Neural cell (in vitro differentiated cells): Measurements from ENCODE around the gene EHD1. TPM values are rescaled to one million over a fixed set of nuclear protein-coding genes. Genes with fewer than 3 reads are reported as not detected.

ENCODE experiments used
- H2AFZ ChIP-seq: fragments of 200-600, 300-800 bp; sonication (generic), shearing (Covaris generic); 2 replicates; pipeline ENCODE4 v1.6.0; 2014; ENCODE audit warnings: low read depth, mild to moderate bottlenecking, antibody characterized with exemption, low read length, moderate library complexity
- H3F3A ChIP-seq: fragments of 200-600 bp; shearing (Covaris generic); 2 replicates; pipeline ENCODE4 v1.6.1; 2016; ENCODE audit warnings: mild to moderate bottlenecking, moderate library complexity, mixed read lengths, antibody characterized with exemption, low read length; ENCODE audit not compliant: insufficient read depth, poor library complexity, severe bottlenecking
- H3K27ac ChIP-seq: fragments of 200-600, 300-800 bp; sonication (generic), shearing (Covaris generic); 2 replicates; pipeline ENCODE4 v1.5.1; 2014; ENCODE audit warnings: mild to moderate bottlenecking, low read length, moderate library complexity
- H3K27me3 ChIP-seq: fragments of 300-800, 200-600 bp; sonication (generic), shearing (Covaris generic); 2 replicates; pipeline ENCODE4 v1.6.0; 2014; ENCODE audit warnings: mild to moderate bottlenecking, low read depth, low read length, moderate library complexity; ENCODE audit not compliant: insufficient read depth
- H3K36me3 ChIP-seq: fragments of 300-800, 200-600 bp; sonication (generic), shearing (Covaris generic); 2 replicates; pipeline ENCODE4 v1.5.1; 2014; ENCODE audit warnings: mild to moderate bottlenecking, antibody characterized with exemption, low read length, moderate library complexity; ENCODE audit not compliant: insufficient read depth
- H3K4me2 ChIP-seq: fragments of 300-800, 200-600 bp; sonication (generic), shearing (Covaris generic); 2 replicates; pipeline ENCODE4 v1.6.0; 2014; ENCODE audit warnings: mild to moderate bottlenecking, low read length
- H3K4me3 ChIP-seq: fragments of 300-800, 200-600 bp; sonication (generic), shearing (Covaris generic); 2 replicates; pipeline ENCODE4 v1.5.1; 2014; ENCODE audit warnings: mild to moderate bottlenecking, low read length, moderate library complexity
- H3K79me2 ChIP-seq: fragments of 200-600 bp; shearing (Covaris generic); replicated peaks from 2 replicates; pipeline ENCODE4 v1.6.0; 2014; ENCODE audit warnings: mild to moderate bottlenecking, low read length, moderate library complexity; ENCODE audit not compliant: insufficient read depth
- H3K9ac ChIP-seq: fragments of 300-800, 200-600 bp; sonication (generic), shearing (Covaris generic); 2 replicates; pipeline ENCODE4 v1.6.1; 2016; ENCODE audit warnings: mild to moderate bottlenecking, low read length, mixed read lengths
- H3K9me2 ChIP-seq: fragments of 200-600 bp; shearing (Covaris generic); 2 replicates; pipeline ENCODE4 v1.6.1; 2016; ENCODE audit warnings: mild to moderate bottlenecking, low read length, mixed read lengths; ENCODE audit not compliant: insufficient read depth
- H3K9me3 ChIP-seq: fragments of 200-600, 300-800 bp; sonication (generic), shearing (Covaris generic); 2 replicates; pipeline ENCODE4 v1.6.1; 2016; ENCODE audit warnings: mild to moderate bottlenecking, mixed run types, low read length, moderate library complexity, mixed read lengths
- H4K20me1 ChIP-seq: fragments of 200-600 bp; shearing (Covaris generic); 2 replicates; pipeline ENCODE4 v1.6.1; 2016; ENCODE audit warnings: mild to moderate bottlenecking, mixed run types; ENCODE audit not compliant: insufficient read depth
- EP300 ChIP-seq: fragments of 450-650 bp; conservative IDR thresholded peaks from 2 replicates; pipeline ENCODE4 v1.6.1; 2014; ENCODE audit warnings: antibody characterized with exemption, mild to moderate bottlenecking, moderate library complexity; ENCODE audit not compliant: poor library complexity, severe bottlenecking
- EZH2 ChIP-seq: fragments of 200-600, 300-800 bp; shearing (Covaris generic), sonication (generic); IDR thresholded peaks from 2 replicates; pipeline ENCODE4 v1.6.1; 2014; ENCODE audit warnings: antibody characterized with exemption, low read length, borderline replicate concordance, mild to moderate bottlenecking; ENCODE audit not compliant: insufficient read depth, poor library complexity, severe bottlenecking
- MXI1 ChIP-seq: fragments of 450-650 bp; conservative IDR thresholded peaks from 2 replicates; pipeline ENCODE4 v1.6.1; 2014; ENCODE audit warnings: antibody characterized with exemption, mild to moderate bottlenecking; ENCODE audit not compliant: poor library complexity, severe bottlenecking
- POLR2AphosphoS5 ChIP-seq: IDR thresholded peaks from 2 replicates; pipeline ENCODE4 v1.6.1; 2012
- RAD21 ChIP-seq: fragments of 450-650 bp; conservative IDR thresholded peaks from 2 replicates; pipeline ENCODE4 v1.6.1; 2014; ENCODE audit warnings: antibody characterized with exemption, mild to moderate bottlenecking, moderate library complexity
- SMC3 ChIP-seq: fragments of 450-650 bp; conservative IDR thresholded peaks from 2 replicates; pipeline ENCODE4 v1.6.1; 2014; ENCODE audit warnings: antibody characterized with exemption, mild to moderate bottlenecking, moderate library complexity; ENCODE audit not compliant: poor library complexity
- TAF1 ChIP-seq: IDR thresholded peaks from 2 replicates; pipeline ENCODE4 v1.6.1; 2012; ENCODE audit warnings: low read depth
- polyA plus RNA-seq: library from polyadenylated mRNA; depleted of rRNA; stranded (reverse); fragments of >200 nt; gene quantifications from 2 replicates; pipeline ENCODE4 v1.2.3, GENCODE V29; 2014
- TF ChIP-seq, protein P1 (sequence below): fragments of 450-650 bp; IDR thresholded peaks from 2 replicates; pipeline ENCODE4 v1.5.1; 2014; ENCODE audit warnings: antibody characterized with exemption, mild to moderate bottlenecking, moderate library complexity; ENCODE audit not compliant: poor library complexity, severe bottlenecking
- TF ChIP-seq, protein P2 (sequence below): IDR thresholded peaks from 2 replicates; pipeline ENCODE4 v1.6.1; 2012; ENCODE audit warnings: borderline replicate concordance

Gene EHD1
- polyA plus RNA-seq, 1 donor from 2014 or later, result 26.4 TPM

DNA sequence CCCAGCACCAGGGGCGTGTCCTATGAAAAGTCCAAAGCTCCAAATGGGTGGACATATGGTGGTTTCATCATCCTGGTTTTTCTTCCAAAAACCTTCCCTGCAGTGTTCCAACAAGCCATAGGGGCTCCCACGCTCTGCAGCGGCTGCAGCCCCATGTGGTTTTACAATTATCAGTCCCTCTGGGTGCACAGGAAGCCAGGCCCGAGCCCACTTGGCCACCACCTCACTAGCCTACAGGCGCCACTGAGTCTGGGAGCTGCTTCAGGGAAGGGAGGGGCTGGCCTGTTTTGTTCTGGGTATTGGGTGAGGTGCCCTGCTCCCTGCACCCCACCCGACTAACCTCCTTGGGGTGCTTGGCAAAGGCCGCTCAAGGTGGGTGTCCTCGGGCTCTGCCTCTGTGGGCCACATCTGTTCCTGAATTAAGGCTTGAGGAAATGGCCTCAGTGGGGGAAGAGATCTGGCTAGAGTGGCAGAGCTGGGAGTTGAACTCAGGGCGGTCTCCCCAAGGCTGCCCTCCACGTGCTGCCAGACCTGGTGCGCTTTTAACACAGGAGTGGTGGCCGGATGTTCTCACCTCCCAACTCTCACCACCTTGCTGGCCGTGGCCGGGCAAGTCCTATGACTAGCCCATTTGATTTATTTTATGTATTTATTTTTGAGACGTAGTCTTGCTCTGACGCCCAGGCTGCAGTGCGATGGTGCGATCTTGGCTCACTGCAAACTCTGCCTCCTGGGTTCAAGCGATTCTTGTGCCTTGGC is 28.6 kb downstream of the EHD1 start:
- H3K9me3 ChIP-seq, result no peaks in the 10 kb centered on the region
- H3K36me3 ChIP-seq, result no peaks in the 10 kb centered on the region
- TF ChIP-seq POLR2AphosphoS5, result no peak
- TF ChIP-seq, protein P1, sequence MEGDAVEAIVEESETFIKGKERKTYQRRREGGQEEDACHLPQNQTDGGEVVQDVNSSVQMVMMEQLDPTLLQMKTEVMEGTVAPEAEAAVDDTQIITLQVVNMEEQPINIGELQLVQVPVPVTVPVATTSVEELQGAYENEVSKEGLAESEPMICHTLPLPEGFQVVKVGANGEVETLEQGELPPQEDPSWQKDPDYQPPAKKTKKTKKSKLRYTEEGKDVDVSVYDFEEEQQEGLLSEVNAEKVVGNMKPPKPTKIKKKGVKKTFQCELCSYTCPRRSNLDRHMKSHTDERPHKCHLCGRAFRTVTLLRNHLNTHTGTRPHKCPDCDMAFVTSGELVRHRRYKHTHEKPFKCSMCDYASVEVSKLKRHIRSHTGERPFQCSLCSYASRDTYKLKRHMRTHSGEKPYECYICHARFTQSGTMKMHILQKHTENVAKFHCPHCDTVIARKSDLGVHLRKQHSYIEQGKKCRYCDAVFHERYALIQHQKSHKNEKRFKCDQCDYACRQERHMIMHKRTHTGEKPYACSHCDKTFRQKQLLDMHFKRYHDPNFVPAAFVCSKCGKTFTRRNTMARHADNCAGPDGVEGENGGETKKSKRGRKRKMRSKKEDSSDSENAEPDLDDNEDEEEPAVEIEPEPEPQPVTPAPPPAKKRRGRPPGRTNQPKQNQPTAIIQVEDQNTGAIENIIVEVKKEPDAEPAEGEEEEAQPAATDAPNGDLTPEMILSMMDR, result no peak
- TF ChIP-seq, protein P2, sequence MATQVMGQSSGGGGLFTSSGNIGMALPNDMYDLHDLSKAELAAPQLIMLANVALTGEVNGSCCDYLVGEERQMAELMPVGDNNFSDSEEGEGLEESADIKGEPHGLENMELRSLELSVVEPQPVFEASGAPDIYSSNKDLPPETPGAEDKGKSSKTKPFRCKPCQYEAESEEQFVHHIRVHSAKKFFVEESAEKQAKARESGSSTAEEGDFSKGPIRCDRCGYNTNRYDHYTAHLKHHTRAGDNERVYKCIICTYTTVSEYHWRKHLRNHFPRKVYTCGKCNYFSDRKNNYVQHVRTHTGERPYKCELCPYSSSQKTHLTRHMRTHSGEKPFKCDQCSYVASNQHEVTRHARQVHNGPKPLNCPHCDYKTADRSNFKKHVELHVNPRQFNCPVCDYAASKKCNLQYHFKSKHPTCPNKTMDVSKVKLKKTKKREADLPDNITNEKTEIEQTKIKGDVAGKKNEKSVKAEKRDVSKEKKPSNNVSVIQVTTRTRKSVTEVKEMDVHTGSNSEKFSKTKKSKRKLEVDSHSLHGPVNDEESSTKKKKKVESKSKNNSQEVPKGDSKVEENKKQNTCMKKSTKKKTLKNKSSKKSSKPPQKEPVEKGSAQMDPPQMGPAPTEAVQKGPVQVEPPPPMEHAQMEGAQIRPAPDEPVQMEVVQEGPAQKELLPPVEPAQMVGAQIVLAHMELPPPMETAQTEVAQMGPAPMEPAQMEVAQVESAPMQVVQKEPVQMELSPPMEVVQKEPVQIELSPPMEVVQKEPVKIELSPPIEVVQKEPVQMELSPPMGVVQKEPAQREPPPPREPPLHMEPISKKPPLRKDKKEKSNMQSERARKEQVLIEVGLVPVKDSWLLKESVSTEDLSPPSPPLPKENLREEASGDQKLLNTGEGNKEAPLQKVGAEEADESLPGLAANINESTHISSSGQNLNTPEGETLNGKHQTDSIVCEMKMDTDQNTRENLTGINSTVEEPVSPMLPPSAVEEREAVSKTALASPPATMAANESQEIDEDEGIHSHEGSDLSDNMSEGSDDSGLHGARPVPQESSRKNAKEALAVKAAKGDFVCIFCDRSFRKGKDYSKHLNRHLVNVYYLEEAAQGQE, result no peak
- no peak for TF ChIP-seq RAD21
- TF ChIP-seq EZH2, result no peak
- TF ChIP-seq EP300, result no peak
- no peak for TF ChIP-seq MXI1
- no peak for TF ChIP-seq TAF1
- TF ChIP-seq SMC3, result no peak
- no peaks in the 10 kb centered on the region for H3F3A ChIP-seq
- no peak overlapping the region for H3K9ac ChIP-seq
- H3K4me2 ChIP-seq, result no peak overlapping the region
- H4K20me1 ChIP-seq, result no peaks in the 10 kb centered on the region
- no peaks in the 10 kb centered on the region for H3K79me2 ChIP-seq
- peaks cover 11% of the 10 kb centered on the region for H3K27me3 ChIP-seq
- no peaks in the 10 kb centered on the region for H3K9me2 ChIP-seq
- no peak overlapping the region for H3K27ac ChIP-seq
- H2AFZ ChIP-seq, result no peak overlapping the region
- H3K4me3 ChIP-seq, result no peak overlapping the region

- Histone ChIP-seq H3K27me3 (peaks cover 17% of the 10 kb centered on the region), H3K4me3 (no peak overlapping the region), H4K20me1 (no peaks in the 10 kb centered on the region), H3K36me3 (no peaks in the 10 kb centered on the region), H3F3A (no peaks in the 10 kb centered on the region), H3K79me2 (no peaks in the 10 kb centered on the region), H2AFZ (no peak overlapping the region), H3K9me3 (no peaks in the 10 kb centered on the region), H3K27ac (no peak overlapping the region), H3K4me2 (no peak overlapping the region), H3K9ac (no peak overlapping the region), H3K9me2 (no peaks in the 10 kb centered on the region)
- TF ChIP-seq EP300, result no peak
- no peak for TF ChIP-seq RAD21
- TF ChIP-seq SMC3, result no peak
- no peak for TF ChIP-seq EZH2
- TF ChIP-seq MXI1, result no peak
- TF ChIP-seq TAF1, result no peak
- TF ChIP-seq, protein P1, result no peak
- no peak for TF ChIP-seq POLR2AphosphoS5
- TF ChIP-seq, protein P2, result no peak
Observed at GRCh38 chr11:64848826-64849597, 29.4 kb downstream of the EHD1 start.
